ENCODE data around the gene LARP1.
A peak's percentile ranks its signal among the peaks of the same experiment; 100 is the strongest.
"Not testable (repeated sequence)": the region's sequence is repeated elsewhere in the genome, so short reads cannot be mapped to it uniquely, and the experiment has no call there.

LARP1 gene

GRCh38 chr5:154793599-154794524 is 38.7 kb downstream of the LARP1 start:
- DNase-seq (ENCODE audit: low read depth in 2 of 2), result no peak

DNA sequence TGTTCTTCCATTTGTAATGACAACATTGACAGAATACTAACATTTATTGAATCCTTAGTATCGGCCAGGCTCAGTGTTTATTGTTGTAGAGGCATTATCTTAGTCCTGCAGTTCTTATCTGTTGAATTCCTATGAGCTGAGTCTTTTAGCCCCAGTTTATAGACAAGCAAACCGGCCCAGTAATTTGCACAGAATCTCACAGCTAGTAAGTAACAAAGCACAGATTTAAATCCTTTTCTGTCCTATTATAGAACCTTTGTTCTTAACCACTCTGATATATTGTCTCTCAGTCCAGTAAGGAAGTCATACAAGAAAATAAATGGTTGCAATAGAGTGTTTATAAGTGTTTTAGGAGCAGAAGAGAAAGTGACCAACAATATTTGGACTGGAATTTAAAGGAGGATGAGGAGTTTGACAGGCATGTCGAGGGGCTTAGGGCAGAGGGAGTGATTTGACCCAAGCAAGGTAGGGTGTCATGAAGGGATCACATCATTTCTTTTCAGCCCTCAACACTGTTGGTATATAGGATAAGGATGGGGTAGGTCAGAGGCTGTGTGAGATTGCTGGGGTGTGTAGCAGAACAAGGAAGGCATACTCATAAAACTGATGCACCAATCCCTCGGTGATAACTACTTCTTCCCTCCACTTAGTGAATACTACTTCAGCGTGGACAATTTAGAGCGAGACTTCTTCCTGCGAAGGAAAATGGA is 39.5 kb downstream of the LARP1 start:
- DNase-seq (ENCODE audit: low read depth in 2 of 2), result no peak

DNA sequence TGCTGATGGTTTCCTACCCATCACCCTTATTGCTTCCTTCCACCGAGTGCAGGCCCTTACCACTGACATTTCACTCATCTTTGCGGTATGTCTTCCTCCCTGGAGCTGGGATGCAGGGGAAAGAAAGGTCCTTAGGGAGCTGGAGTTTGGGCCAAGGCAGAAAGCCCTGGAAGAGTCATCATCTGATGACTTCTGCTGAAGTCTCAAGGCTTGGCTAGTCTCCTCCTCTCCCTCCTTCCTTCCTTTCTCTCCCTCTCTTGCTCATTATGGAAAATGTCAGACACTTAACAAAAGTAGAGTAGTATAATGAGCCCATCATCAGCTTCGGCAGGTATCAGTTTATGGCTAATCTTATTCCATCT is 40.0 kb downstream of the LARP1 start:
- no peak for DNase-seq (ENCODE audit: low read depth in 2 of 2)

- DNase-seq (ENCODE audit: low read depth in 2 of 2), result no peak
Observed at GRCh38 chr5:154797762-154798161, 42.6 kb downstream of the LARP1 start.

- no peak for DNase-seq (ENCODE audit: low read depth in 2 of 2)
Observed at GRCh38 chr5:154800582-154800981, 45.4 kb downstream of the LARP1 start.

GRCh38 chr5:154801083-154801482 is 45.9 kb downstream of the LARP1 start:
- DNase-seq (ENCODE audit: low read depth in 2 of 2), result no peak

- DNase-seq (ENCODE audit: low read depth in 2 of 2), result no peak
Observed at GRCh38 chr5:154802050-154802449, 46.9 kb downstream of the LARP1 start.

DNA sequence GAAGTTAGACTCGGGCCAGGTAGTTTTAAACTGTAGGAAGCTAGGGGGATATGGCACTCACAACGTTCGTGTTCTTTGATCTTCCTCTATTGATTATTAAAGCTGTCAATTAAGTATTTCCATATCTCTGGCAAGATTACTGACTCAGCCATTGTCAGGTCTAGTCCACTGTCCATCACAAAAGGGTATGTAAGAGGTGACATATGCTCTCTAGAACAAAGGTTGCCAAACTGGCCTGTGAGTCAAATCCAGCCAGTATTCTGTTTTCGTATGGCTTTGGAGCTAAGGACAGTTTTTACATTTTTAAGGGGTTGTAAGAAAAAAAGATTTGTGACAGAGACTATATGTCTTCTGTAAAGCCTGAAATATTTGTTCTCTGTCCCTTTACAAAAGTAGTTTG is 51.0 kb downstream of the LARP1 start:
- DNase-seq (ENCODE audit: low read depth in 2 of 2), result no peak

- DNase-seq (ENCODE audit: low read depth in 2 of 2), result no peak
Observed at GRCh38 chr5:154811239-154811638, 56.1 kb downstream of the LARP1 start.

- DNase-seq (ENCODE audit: low read depth in 2 of 2), result peak; percentile 26 to 34
Observed at GRCh38 chr5:154811653-154812465, 56.7 kb downstream of the LARP1 start.

DNA sequence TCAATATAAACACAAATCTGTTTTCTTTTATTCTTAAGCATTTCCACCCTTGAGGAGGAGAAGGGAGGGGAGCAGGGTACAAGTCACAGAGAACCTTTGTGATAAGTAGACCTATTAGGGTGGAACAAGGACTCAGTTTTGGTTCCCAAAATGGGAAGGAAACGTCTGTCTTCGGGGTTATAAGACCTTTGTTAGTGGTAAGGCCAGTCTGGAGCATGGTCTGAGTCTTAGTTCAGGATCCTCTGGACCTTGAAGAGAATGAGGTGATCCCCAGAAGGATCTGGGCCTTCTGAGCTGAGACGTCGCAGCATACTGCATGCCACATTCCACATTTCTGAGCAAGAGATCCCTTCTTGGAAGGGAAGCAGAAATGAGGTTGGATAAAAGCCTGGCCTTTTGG is 58.0 kb downstream of the LARP1 start:
- DNase-seq (ENCODE audit: low read depth in 2 of 2), result no peak

GRCh38 chr5:154813736-154814135 is 58.6 kb downstream of the LARP1 start:
- no peak for DNase-seq (ENCODE audit: low read depth in 2 of 2)

DNA sequence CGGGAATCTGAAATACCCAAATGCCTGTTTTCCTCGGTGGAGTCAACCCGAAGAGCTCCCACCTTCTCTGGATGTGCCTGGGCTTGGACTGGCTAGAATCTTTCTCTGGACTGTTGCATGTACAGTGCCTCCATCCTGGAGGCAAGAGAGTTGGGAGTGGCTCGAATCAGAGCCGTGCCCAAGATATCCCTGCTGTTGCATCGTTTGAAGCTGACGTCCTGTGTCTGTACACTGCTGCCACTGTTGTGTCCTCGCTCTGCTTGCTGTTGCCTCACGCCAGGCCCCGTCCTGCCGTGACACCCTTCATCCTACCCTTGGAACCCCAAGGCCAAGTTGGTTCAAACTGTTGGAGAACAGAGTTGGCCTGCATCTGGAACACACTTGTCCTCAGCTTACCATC is 59.8 kb downstream of the LARP1 start:
- no peak for DNase-seq (ENCODE audit: low read depth in 2 of 2)

DNA sequence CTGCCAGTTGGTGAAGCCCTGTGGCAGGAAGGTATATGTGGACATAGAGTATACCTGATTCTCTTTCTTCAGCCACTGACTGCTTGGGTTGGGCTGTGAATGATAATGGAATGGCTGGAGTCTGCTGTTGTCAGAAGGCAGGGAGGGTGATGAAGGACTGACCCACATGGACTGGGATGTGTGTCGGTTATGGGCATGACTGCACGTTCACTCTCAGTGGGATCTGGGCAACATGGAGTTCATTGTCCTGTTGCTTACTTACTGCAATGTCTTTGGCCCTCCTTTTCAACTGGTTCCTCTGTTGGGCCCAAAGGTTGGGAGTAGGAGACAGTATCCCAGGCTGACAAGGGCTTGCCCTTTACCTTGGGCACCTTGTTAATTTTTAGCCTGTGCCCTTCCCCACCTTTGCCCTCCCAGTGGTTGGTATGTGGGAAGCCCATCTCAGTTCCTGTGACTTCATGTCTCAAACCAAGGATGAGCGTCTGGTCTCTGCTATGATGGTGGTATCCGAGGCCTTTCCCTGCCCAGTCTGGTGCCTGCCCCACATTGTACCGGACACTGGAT is 60.6 kb downstream of the LARP1 start:
- DNase-seq (ENCODE audit: low read depth in 2 of 2), result no peak

- no peak for DNase-seq (ENCODE audit: low read depth in 2 of 2)
Observed at GRCh38 chr5:154816891-154817492, 61.8 kb downstream of the LARP1 start.

- no peak for DNase-seq (ENCODE audit: low read depth in 2 of 2)
Observed at GRCh38 chr5:154817815-154818214, 62.6 kb downstream of the LARP1 start.

DNA sequence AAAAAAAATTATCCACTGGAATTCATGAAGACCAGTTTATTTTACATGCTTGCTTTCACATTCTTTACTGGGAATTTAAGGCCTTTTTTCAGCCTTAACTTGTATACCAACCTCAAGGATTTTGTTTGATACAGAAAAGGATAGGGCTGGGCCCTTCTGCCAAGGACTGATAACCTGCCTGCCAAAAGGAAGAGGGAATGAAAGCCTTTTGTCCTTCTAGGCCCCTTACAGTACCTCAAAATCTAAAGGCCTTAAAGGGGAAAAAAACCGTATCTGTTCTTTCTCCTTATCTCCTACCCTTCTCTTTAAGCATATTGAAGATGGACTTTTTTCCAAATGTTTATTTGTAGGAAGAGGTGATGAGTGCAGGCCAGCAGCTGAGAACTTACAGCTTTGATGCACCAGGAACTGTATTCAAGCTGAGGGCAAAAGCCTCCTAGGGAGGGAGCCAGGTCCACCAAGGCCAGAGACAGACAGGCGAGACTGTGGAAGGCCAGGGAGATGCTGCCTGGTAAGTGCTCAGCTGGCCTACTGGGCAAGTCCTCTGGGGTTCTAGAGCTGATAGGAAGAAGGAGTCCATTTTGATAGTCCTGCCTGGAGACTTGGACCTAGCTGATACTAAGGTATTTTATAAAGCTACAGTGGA is 63.4 kb downstream of the LARP1 start:
- no peak for DNase-seq (ENCODE audit: low read depth in 2 of 2)

DNA sequence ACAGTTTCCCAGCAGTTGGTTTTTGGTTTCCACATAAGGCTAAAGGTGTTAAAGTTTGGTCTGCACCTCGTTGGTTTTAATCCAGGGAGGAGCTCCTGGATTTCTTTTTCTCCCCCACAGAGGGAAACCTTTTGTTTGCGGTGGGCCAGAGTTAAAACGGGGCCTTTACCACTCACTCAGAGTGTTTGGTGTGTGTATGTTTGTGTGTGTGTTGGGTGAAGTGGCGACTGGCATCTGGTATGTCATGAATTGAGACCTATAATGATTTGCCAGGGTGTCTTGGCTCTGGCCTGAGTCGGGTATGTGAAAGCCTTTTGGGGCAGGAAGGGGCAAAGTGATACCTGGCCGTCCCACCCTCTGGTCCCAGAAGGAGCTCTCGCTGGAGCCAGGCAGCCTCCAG is 64.4 kb downstream of the LARP1 start:
- no peak for DNase-seq (ENCODE audit: low read depth in 2 of 2)

DNA sequence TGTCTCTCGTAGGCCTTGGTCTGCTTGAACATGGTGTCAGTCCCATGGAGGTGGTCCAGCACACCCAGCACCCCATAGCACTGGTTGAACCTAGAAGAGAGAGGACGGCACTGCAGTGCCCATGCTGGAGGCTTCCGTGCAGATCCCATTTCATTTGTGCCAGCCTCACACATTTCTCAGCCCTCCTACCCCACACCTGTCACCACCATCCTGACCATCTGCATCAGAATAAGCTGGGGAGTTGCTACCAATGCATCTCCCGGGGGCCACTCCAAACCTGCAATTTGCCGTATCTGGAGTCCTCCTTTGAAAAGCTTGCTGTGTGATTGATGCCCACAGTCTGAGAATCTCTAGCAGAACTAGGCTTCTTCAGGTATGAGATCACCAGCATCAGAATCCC is 65.2 kb downstream of the LARP1 start:
- no peak for DNase-seq (ENCODE audit: low read depth in 2 of 2)

- not testable (repeated sequence) for DNase-seq (ENCODE audit: low read depth in 2 of 2)
Observed at GRCh38 chr5:154822896-154823295, 67.7 kb downstream of the LARP1 start.

DNA sequence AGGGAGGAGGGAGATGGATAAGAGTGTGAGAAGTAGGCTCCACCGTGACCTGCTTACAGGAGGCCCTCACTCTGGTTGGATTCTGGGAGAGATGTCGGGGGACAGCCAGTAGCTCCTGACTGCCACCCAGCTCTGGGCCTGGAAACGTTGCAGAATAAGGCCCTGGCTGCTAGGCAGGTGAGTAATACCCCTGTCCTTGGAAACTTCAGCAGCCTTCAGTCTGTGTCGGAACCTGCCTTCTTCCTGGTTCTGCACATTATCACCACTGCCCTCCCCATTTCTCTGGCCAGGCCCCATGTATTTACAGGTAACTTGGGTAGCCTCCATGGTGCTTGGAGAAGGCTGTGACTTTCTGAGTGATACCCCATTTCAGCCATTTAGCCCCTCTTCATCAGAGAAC is 68.4 kb downstream of the LARP1 start:
- DNase-seq (ENCODE audit: low read depth in 2 of 2), result no peak
